GM11168 (cell line): ENCODE results near the gene EZH1.

Experiments used
- in situ Hi-C: fragments of 300-500 bp; cut with MboI; formaldehyde crosslinking; loops from one replicate; pipeline ENCODE4 v1.12.0; 2022; ENCODE audit warnings: low sequenced_read_pairs; ENCODE audit not compliant: unreplicated experiment

The EZH1 gene

DNA sequence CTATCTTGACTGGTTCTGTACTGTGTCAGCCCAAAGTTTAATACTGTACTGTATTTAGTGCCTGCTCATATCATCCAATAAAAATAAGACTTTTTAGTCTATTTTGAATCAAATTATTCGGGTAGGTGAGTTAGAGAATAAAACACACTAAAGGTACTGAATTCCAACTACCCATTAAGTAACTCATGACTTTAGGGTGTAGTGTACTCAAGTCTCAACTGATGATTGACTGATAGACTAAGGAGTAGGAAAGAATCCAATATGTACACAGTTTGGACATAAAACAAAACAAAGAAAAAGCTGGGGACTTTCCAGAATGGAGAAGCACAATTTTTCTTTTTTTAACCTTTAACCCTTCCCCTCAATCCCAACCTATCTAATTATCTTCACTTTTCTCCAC lies 4.1 kb downstream of the EZH1 start:
- in situ Hi-C loops, result no loop called here

DNA sequence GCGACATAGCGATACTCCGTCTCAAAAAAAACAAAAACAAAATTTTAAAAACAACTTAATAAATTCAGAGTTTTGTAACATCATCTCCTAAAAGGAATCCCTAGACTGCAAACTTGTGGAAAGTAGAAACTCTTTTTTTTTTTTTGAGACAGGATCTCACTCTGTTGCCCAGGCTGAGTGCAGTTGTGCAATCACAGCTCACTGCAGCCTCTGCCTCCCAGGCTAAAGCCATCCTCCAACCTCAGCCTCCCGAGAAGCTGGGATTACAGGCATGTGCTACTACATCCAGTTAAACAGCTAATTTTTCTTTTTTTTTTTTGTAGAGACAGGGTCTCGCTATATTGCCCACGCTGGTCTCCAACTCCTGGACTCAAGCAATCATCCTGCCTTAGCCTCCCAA lies 19.7 kb downstream of the EZH1 start:
- in situ Hi-C loops, result no loop called here

- in situ Hi-C loops, result no loop called here
Measured at GRCh38 chr17:42723636-42724035, 21.2 kb downstream of the EZH1 start.

GRCh38 chr17:42720996-42721583 lies 23.8 kb downstream of the EZH1 start:
- in situ Hi-C loops, result no loop called here

DNA sequence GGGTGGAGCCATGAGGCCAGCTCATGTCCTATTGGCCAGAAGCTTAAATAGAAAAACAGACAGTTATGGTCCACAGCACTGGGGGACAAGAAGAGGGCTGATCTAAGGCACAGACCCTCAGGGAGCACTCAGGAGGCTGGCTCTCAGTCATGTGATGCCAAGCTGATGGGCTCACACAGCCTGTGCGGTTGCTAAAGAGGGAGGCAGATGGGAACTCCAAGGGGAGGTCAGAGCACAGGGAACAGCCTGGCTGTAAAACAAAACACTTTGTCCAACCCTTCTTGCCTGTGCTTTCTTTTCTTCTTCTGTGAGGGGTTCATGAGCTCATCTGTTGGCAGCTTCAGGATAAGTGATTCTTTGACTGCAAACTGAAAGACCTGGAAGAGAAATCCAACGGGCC lies 35.3 kb downstream of the EZH1 start:
- in situ Hi-C loops, result no loop called here

- in situ Hi-C loops, result no loop called here
Measured at GRCh38 chr17:42708588-42708987, 36.3 kb downstream of the EZH1 start.

DNA sequence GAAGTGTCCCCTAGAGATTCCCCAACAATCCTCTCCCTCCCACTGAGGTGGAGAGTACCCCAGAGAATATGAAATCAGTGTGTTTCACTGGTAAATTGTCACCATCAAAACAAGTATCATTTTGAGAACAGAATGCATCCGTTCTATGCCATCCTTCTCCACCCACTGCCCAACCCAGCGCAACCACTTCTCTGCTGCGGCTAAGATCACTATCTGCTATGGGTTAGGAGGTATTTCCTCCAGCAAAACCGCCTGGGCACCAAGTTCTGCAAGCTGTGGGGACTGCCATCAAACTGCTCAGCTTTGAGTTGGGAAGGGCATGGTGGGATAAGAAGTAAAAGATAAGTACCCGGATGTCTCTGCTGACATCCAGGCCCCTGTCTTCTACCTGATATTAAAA lies 38.1 kb downstream of the EZH1 start:
- in situ Hi-C loops, result no loop called here

- in situ Hi-C loops, result no loop called here
Measured at GRCh38 chr17:42704837-42705494, 39.9 kb downstream of the EZH1 start.

- in situ Hi-C loops, result no loop called here
Measured at GRCh38 chr17:42704490-42704836, 40.4 kb downstream of the EZH1 start.

GRCh38 chr17:42702446-42702845 lies 42.4 kb downstream of the EZH1 start:
- in situ Hi-C loops, result no loop called here

DNA sequence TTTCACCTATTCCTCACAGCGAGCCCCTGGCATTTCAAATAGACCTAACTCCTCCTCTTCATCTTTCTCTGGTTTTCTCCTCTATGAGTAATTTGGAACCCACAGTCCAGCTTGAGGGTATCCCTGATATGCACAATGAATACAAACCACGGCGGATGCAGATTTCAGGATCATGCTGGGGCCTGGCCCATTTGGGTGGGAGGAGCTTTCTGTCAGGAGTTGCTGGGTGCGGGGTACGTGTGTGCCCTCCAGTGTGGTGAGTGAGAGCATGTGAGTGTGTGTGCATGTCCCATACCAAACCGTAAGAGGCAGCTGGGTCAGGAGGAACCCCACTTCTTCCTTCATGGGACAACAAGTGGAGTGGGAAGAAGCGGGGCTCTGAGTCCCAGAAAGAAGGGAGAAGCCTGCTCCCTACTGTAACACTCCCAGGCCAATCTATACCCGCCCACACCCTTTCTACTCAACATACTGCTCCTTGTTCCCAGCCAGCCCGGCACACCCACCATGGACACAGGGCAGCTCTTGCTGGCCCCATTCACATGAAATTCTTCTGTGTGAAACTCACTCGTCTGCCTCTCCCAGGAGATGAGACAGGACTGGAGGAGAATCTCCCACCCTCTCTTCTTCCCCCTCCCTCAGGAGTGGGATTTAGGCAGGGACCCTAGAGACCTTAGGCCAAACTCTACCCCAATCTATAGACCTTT lies 44.1 kb downstream of the EZH1 start:
- in situ Hi-C loops, result no loop called here

DNA sequence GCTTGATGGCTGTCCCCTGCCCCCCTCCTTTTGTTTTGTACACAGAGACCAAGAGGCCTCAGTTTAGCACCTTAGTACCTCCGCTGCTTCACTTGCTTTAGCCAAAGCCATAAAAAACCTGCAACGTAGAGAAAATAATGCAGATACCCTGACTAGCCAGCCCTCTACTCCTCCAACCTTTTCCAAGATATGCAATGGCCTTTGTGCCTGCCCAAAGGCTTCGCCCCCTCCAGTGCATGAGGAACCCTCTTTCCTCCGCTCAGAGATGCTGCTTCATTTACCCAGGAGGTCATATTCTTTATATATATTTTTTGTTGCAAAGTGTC lies 45.5 kb downstream of the EZH1 start:
- in situ Hi-C loops, result no loop called here

DNA sequence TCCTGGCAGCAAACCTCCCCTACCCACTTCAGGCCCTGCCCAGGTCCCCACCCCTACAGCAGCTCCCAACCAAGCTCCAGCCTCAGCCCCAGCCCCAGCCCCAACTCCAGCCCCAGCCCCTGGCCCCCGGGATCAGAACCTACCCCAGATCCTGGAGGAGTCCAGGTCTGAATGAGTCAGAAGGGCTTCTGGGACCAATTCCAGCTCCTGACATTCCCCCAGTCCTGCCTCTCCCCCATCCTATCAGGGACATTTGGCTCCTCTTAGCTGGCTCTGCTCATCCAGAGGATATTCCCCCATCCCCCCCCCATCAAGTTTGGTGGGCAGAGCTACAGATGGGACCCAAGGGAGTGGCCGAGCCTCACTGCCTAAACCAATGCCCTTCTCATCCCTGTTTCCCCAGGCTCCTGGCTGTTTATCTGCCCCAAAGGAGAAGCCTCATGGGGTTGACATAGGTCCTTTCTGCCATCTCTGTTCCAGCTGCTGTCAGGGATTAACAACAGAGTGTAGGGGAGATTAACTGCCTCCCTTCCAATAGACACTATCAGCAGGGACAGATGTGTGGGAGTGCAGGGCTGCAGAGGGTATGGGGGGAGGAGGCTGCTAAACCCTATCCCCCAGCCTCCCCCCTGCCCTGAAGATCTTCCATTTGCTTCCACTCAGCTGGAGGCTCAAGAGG lies 46.0 kb downstream of the EZH1 start:
- in situ Hi-C loops, result no loop called here

DNA sequence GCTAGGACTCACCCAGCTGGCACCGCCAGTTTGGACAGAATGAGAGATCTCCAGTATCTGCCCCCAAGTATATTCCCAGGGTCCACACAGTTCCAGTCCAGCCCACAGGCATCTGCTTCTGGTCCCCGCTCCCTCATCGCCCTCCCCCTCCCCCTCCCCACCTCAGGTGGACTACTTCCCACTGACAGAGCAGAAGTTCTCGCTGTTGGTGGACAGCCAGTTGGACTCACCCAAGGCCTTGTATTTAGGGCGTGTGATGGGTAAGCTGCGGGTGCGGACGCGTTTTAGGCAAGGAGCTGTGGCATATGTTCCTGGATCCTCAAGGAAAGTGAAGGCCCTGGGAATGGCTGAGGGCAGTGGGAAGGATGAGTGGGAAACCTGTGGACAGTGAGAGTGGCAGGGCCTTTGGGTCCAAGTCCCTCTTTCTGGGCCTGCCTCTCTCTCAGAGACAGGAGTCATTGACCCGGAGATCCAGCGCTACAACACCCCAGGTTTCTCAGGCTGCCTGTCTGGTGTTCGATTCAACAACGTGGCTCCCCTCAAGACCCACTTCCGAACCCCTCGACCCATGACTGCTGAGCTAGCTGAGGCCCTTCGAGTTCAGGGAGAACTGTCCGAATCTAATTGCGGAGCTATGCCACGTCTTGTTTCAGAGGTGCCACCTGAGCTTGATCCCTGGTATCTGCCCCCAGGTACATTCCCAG lies 47.6 kb downstream of the EZH1 start:
- in situ Hi-C loops, result no loop called here

- in situ Hi-C loops, result no loop called here
Measured at GRCh38 chr17:42695500-42695899, 49.3 kb downstream of the EZH1 start.

DNA sequence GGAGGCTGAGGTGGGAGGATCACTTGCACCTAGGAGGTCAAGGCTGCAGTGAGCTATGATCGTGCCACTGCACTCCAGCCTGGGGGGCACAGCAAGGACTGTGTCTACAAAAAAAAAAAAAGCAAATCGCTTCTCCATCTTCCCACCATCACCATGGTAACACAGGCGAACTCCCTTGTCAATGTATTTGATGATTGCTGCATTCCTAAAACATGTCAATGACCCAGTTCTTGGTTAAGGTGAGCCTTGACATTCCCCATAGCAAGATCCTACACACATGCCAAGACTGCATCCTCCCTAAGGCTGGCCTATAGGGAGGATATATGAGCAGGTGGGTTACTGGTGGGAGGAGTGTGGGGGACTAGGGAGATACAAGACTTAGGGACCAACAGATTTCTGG lies 50.3 kb downstream of the EZH1 start:
- in situ Hi-C loops, result no loop called here

DNA sequence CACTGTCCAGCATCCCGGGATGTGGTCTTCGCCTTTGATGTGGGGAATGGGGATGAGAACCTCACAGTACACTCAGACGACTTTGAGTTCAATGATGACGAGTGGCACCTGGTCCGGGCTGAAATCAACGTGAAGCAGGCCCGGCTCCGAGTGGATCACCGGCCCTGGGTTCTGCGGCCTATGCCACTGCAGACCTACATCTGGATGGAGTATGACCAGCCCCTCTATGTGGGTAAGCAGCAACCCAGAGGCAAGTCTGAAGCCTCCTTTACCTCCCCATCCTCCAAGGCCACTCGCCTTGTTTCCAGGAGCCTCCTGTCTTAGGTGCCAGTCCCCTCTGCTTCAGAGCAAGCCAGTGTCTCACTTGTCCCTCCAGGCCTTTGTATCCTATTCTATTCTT lies 52.4 kb downstream of the EZH1 start:
- in situ Hi-C loops, result no loop called here

DNA sequence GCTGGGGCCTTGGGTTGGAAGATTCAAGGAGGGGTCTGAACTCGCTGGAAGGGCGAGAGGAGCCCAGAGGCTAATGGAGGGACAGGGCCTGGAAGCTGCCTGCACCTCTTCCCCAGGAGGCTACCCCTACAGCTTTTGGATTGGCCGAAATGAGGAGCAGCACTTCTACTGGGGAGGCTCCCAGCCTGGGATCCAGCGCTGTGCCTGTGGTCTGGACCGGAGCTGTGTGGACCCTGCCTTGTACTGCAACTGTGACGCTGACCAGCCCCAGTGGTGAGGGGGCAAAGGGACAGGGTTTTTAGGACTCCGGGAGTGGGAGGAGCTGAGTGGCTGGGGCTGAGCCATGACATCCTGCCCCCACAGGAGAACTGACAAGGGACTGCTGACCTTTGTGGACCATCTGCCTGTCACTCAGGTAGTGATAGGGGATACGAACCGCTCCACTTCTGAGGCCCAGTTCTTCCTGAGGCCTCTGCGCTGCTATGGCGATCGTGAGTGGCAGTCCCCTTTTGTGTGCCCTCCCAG lies 53.8 kb downstream of the EZH1 start:
- in situ Hi-C loops, result no loop called here

- in situ Hi-C loops, result no loop called here
Measured at GRCh38 chr17:42690596-42690995, 54.2 kb downstream of the EZH1 start.

- in situ Hi-C loops, result no loop called here
Measured at GRCh38 chr17:42687707-42688320, 57.0 kb downstream of the EZH1 start.
